AG20443 (cell line): ENCODE results near the gene NLGN1.

Experiments used
- DNase-seq: peaks from one replicate; pipeline ENCODE4 v3.0.0; 2012; ENCODE audit warnings: low spot score, mixed read lengths

The NLGN1 gene

GRCh38 chr3:174335324-174335723, 937.8 kb downstream of the NLGN1 start:
- no peak for DNase-seq

- DNase-seq: no peak
Measured at GRCh38 chr3:174335910-174336309, 938.4 kb downstream of the NLGN1 start.
